Caco-2 (cell line): ENCODE data around the gene ANO6. TPM values are rescaled to one million over a fixed set of nuclear protein-coding genes. Genes with fewer than 3 reads are reported as not detected.

Experiments
- BruUV-seq: library from RNA; stranded (reverse); fragments of 400-500 nt; replicated peaks from 2 replicates; lab custom pipeline; 2021; lab: Mats Ljungman, UMichigan
- CTCF ChIA-PET: fragments of 300-600 bp; sonication (Branson Sonifier 250); formaldehyde crosslinking; loops from one replicate; lab custom pipeline; 2022; ENCODE audit warnings: antibody characterized with exemption; lab: Charles Lee
- POLR2A ChIA-PET: fragments of 300-600 bp; sonication (Branson Sonifier 250); formaldehyde crosslinking; loops from one replicate; lab custom pipeline; 2022; ENCODE audit warnings: antibody characterized with exemption; lab: Charles Lee
- DNase-seq, 2 experiments: peaks; one replicate each; pipeline versions ENCODE4 v3.0.0 to v3.0.0-alpha.2; 2020 to 2022
- H3K27me3 ChIP-seq: replicated peaks from 2 replicates; pipeline ENCODE4 v1.6.0; 2011; ENCODE audit warnings: low read length; ENCODE audit not compliant: control insufficient read depth, insufficient read depth
- H3K36me3 ChIP-seq: 2 replicates; pipeline ENCODE4 v1.5.1; 2011; ENCODE audit warnings: low read length; ENCODE audit not compliant: control insufficient read depth, insufficient read depth
- H3K4me1 ChIP-seq: fragments of 250-450 bp; sonication (Bioruptor Pico); 2 replicates; pipeline ENCODE4 v1.5.1; 2020; ENCODE audit warnings: mild to moderate bottlenecking
- H3K4me3 ChIP-seq: 2 replicates; pipeline ENCODE4 v1.5.1; 2011; ENCODE audit warnings: low read depth, mild to moderate bottlenecking, control low read depth, low read length
- H3K9me3 ChIP-seq: fragments of 250-450 bp; sonication (Bioruptor Pico); 2 replicates; pipeline ENCODE4 v1.5.1; 2020; ENCODE audit warnings: mild to moderate bottlenecking, moderate library complexity
- H3K27ac Mint-ChIP-seq: one replicate; pipeline ENCODE4 v1.8.0; 2022; ENCODE audit warnings: mixed read lengths; ENCODE audit not compliant: unreplicated experiment
- H3K27me3 Mint-ChIP-seq: one replicate; pipeline ENCODE4 v1.8.0; 2022; ENCODE audit warnings: mixed read lengths; ENCODE audit not compliant: insufficient read depth, unreplicated experiment
- H3K36me3 Mint-ChIP-seq: one replicate; pipeline ENCODE4 v1.8.0; 2022; ENCODE audit warnings: mild to moderate bottlenecking, mixed read lengths; ENCODE audit not compliant: insufficient read depth, unreplicated experiment
- H3K4me1 Mint-ChIP-seq: one replicate; pipeline ENCODE4 v1.8.0; 2022; ENCODE audit warnings: low read depth, mixed read lengths; ENCODE audit not compliant: unreplicated experiment
- H3K4me3 Mint-ChIP-seq: one replicate; pipeline ENCODE4 v1.8.0; 2022; ENCODE audit warnings: mild to moderate bottlenecking, moderate library complexity, mixed read lengths; ENCODE audit not compliant: unreplicated experiment
- H3K9me3 Mint-ChIP-seq: one replicate; pipeline ENCODE4 v1.8.0; 2022; ENCODE audit warnings: mixed read lengths; ENCODE audit not compliant: unreplicated experiment
- intact Hi-C: fragments of 100-400 bp; cut with micrococcal nuclease; formaldehyde crosslinking; loops from one replicate; pipeline ENCODE4 v1.10.0; 2022; ENCODE audit not compliant: unreplicated experiment
- total RNA-seq: library from RNA; stranded (reverse); gene quantifications from 2 replicates; pipeline ENCODE4 v1.2.3, GENCODE V29; 2022
- TF ChIP-seq, protein P1 (sequence below), 2 experiments: fragments of 200-600 bp in 1 of 2; IDR thresholded peaks; 1 replicate in 1 of 2; 2 replicates in 1 of 2; pipeline versions ENCODE4 v1.5.1 to v1.8.0; 2011 to 2022; ENCODE audit warnings: antibody characterized with exemption in 1 of 2, control low read depth in 1 of 2, inconsistent platforms in 1 of 2, low read depth in 1 of 2, low read length in 1 of 2, mild to moderate bottlenecking in 1 of 2, moderate library complexity in 1 of 2; ENCODE audit not compliant: insufficient read depth in 1 of 2, severe bottlenecking in 1 of 2, unreplicated experiment in 1 of 2

ANO6 gene
- total RNA-seq, 1 experiment from 2014 or later = 126 TPM

DNA sequence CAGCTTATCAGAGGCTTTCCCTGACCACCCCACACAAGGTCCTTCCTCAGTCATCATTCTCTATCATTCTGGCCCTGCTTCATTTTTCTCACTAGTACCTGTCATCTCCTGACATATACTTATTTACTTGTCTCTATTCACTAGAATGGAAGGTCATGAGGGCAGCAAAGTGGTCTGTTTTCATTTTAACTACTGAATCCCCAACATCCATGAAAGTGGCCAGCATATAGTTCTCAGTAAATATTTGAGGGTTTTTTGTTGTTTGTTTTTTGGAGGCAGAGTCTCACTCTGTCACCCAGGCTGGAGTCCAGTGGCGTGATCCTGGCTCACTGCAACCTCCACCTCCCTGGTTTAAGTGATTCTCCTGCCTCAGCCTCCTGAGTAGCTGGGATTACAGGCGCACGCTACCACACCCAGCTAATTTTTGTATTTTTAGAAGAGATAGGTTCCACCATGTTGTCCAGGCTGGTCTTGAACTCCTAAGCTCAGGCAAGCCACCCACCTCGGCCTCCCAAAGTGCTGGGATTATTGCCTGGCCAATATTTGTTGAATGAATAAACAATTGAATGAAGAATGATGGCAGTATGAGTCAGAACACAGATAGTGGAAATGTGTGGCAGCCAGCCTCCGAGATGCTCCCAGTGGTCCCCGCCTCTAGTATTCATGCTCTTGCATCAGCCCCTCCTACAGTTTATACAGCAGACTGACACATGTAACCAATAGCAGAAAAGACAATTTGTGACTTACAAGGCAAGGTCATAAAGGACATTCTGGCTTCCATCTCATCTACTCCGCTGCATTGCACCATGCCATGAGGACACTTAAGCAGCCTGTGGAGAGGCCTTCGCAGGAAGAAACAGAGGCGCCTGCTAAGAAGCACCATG is 7.0 kb upstream of the ANO6 start:
- Mint-ChIP-seq H3K4me3 (no peak overlapping the region), H3K9me3 (no peaks in the 10 kb centered on the region), H3K4me1 (peaks cover 17% of the 10 kb centered on the region), H3K27me3 (no peaks in the 10 kb centered on the region), H3K27ac (peak overlapping the region; percentile 4), H3K36me3 (no peaks in the 10 kb centered on the region)
- Histone ChIP-seq H3K27me3 (no peaks in the 10 kb centered on the region), H3K4me1 (peaks cover 11% of the 10 kb centered on the region), H3K36me3 (no peaks in the 10 kb centered on the region), H3K4me3 (no peak overlapping the region), H3K9me3 (no peaks in the 10 kb centered on the region)
- BruUV-seq = no TSS peak
- ChIA-PET CTCF (no interaction called here), POLR2A (no interaction called here)
- intact Hi-C loops = no loop called here
- TF ChIP-seq, protein P1, sequence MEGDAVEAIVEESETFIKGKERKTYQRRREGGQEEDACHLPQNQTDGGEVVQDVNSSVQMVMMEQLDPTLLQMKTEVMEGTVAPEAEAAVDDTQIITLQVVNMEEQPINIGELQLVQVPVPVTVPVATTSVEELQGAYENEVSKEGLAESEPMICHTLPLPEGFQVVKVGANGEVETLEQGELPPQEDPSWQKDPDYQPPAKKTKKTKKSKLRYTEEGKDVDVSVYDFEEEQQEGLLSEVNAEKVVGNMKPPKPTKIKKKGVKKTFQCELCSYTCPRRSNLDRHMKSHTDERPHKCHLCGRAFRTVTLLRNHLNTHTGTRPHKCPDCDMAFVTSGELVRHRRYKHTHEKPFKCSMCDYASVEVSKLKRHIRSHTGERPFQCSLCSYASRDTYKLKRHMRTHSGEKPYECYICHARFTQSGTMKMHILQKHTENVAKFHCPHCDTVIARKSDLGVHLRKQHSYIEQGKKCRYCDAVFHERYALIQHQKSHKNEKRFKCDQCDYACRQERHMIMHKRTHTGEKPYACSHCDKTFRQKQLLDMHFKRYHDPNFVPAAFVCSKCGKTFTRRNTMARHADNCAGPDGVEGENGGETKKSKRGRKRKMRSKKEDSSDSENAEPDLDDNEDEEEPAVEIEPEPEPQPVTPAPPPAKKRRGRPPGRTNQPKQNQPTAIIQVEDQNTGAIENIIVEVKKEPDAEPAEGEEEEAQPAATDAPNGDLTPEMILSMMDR (IDR thresholded peaks at IDR 0.05; ENCODE audit: insufficient read depth in 1 of 2, low read depth in 1 of 2, low read length in 1 of 2, severe bottlenecking in 1 of 2, unreplicated experiment in 1 of 2) = no peak
- DNase-seq = no peak

- ChIA-PET CTCF (interaction anchor here (1.0 kb wide), 1 partner anchor 10 kb away, joined by 4 read pairs; no protein-coding TSS in a partner anchor), POLR2A (no interaction called here)
- Histone ChIP-seq H3K36me3 (no peaks in the 10 kb centered on the region), H3K4me1 (peaks cover 9% of the 10 kb centered on the region), H3K4me3 (no peak overlapping the region), H3K9me3 (no peaks in the 10 kb centered on the region), H3K27me3 (no peaks in the 10 kb centered on the region)
- no TSS peak for BruUV-seq
- intact Hi-C loops = no loop called here
- no peak overlapping the region for H3K27ac Mint-ChIP-seq
- no peaks in the 10 kb centered on the region for H3K9me3 Mint-ChIP-seq
- H3K27me3 Mint-ChIP-seq = no peaks in the 10 kb centered on the region
- H3K4me3 Mint-ChIP-seq = no peak overlapping the region
- DNase-seq = no peak
- H3K4me1 Mint-ChIP-seq = peaks cover 24% of the 10 kb centered on the region
- TF ChIP-seq, protein P1 (IDR thresholded peaks at IDR 0.05; ENCODE audit: insufficient read depth in 1 of 2, low read depth in 1 of 2, low read length in 1 of 2, severe bottlenecking in 1 of 2, unreplicated experiment in 1 of 2) = no peak
- H3K36me3 Mint-ChIP-seq = no peaks in the 10 kb centered on the region
Measured at GRCh38 chr12:45209784-45210183, 6.1 kb upstream of the ANO6 start.

DNA sequence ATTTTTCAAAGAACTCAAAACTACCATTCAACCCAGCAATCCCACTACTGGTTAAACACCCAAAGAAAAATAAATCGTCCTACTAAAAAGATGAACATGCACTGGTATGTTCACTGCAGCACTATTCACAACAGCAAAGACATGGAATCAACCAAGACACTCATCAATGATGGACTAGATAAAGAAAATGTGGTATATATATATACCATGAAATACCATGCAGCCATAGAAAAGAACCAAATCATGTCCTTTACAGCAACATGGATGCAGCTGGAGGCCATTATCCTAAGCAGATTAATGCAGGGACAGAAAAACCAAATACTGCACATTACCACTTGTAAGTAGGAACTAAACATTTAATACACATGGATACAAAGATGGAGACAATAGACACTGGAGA is 3.8 kb upstream of the ANO6 start:
- no peak for DNase-seq
- no peaks in the 10 kb centered on the region for H3K27me3 ChIP-seq
- no peaks in the 10 kb centered on the region for H3K27me3 Mint-ChIP-seq
- ChIA-PET CTCF (no interaction called here), POLR2A (interaction anchor here (0.8 kb wide), 1 partner anchor 12 kb away, joined by 3 read pairs; no protein-coding TSS in a partner anchor)
- peaks cover 9% of the 10 kb centered on the region for H3K4me1 ChIP-seq
- H3K36me3 ChIP-seq = no peaks in the 10 kb centered on the region
- H3K4me3 ChIP-seq = no peak overlapping the region
- H3K9me3 ChIP-seq = no peaks in the 10 kb centered on the region
- H3K27ac Mint-ChIP-seq = no peak overlapping the region
- peaks cover 10% of the 10 kb centered on the region for H3K36me3 Mint-ChIP-seq
- peaks cover 24% of the 10 kb centered on the region for H3K4me1 Mint-ChIP-seq
- BruUV-seq = no TSS peak
- intact Hi-C loops = no loop called here
- H3K4me3 Mint-ChIP-seq = no peak overlapping the region
- H3K9me3 Mint-ChIP-seq = no peaks in the 10 kb centered on the region
- TF ChIP-seq, protein P1 (IDR thresholded peaks at IDR 0.05; ENCODE audit: insufficient read depth in 1 of 2, low read depth in 1 of 2, low read length in 1 of 2, severe bottlenecking in 1 of 2, unreplicated experiment in 1 of 2) = no peak
